K562 (cell line): ENCODE data around the gene PAN3. TPM values are rescaled to one million over a fixed set of nuclear protein-coding genes. Genes with fewer than 3 reads are reported as not detected.

ENCODE experiments used
- ATAC-seq: fragments of 200-7000 bp; cut with Tn5 transposase; 3 replicates; pipeline ENCODE4 v1.9.1; 2020; ENCODE audit warnings: moderate library complexity
- BruUV-seq: library from RNA; stranded (reverse); fragments of 400-500 nt; replicated peaks from 2 replicates; lab custom pipeline; 2021; lab: Mats Ljungman, UMichigan
- CTCF ChIA-PET: fragments of 300-600 bp; formaldehyde crosslinking; extraction: SDS; loops from one replicate; lab custom pipeline; 2021; ENCODE audit warnings: low intra/inter-chr PET ratio; lab: Yijun Ruan, JAX
- POLR2A ChIA-PET: fragments of 300-600, 350-650 bp; sonication (Branson Sonifier 250); formaldehyde crosslinking; extraction: SDS; loops from one replicate; lab custom pipeline; 2021; ENCODE audit warnings: antibody characterized with exemption, inconsistent platforms; lab: Yijun Ruan, JAX
- DNase-seq, 4 experiments: peaks; one replicate each; pipeline versions ENCODE4 v3.0.0 to v3.0.0-alpha.2; 2011 to 2018; ENCODE audit warnings: low spot score in 3 of 4, mixed read lengths in 3 of 4; ENCODE audit errors: extremely low read depth in 1 of 4
- FAIRE-seq: peaks from 2 replicates; lab custom pipeline; 2011; peaks lifted over from hg19 to GRCh38; lab: Jason Lieb, UNC
- H2AFZ ChIP-seq: 2 replicates; pipeline ENCODE4 v1.6.0; 2011; ENCODE audit warnings: low read depth, low read length, control low read depth, inconsistent platforms
- H3K27ac ChIP-seq: fragments of 200-600 bp; 3 replicates; pipeline ENCODE4 v1.8.0; 2011; ENCODE audit warnings: low read depth, mild to moderate bottlenecking, control low read depth, inconsistent platforms, low read length, moderate library complexity, mixed read lengths; ENCODE audit errors: extremely low read depth
- H3K27me3 ChIP-seq, 2 experiments: fragments of 300-600 bp in 1 of 2; 2 replicates in 1 of 2; 3 replicates in 1 of 2; pipeline versions ENCODE4 v1.6.0 to v1.8.0; 2011; ENCODE audit warnings: inconsistent platforms in 2 of 2, low read length in 2 of 2, mild to moderate bottlenecking in 1 of 2, mixed read lengths in 1 of 2, moderate library complexity in 1 of 2; ENCODE audit not compliant: control insufficient read depth in 2 of 2, insufficient read depth in 2 of 2
- H3K36me3 ChIP-seq: fragments of 300-600 bp; 3 replicates; pipeline ENCODE4 v1.8.0; 2011; ENCODE audit warnings: mild to moderate bottlenecking, low read length, inconsistent platforms; ENCODE audit not compliant: control insufficient read depth, insufficient read depth
- H3K4me1 ChIP-seq, 2 experiments: fragments of 200-600 bp in 1 of 2; replicated peaks in 1 of 2; 2 replicates in 1 of 2; 3 replicates in 1 of 2; pipeline versions ENCODE4 v1.5.1 to v1.8.0; 2011; ENCODE audit warnings: inconsistent platforms in 2 of 2, low read length in 2 of 2, mild to moderate bottlenecking in 1 of 2, mixed read lengths in 1 of 2, moderate library complexity in 1 of 2; ENCODE audit not compliant: control insufficient read depth in 2 of 2, insufficient read depth in 2 of 2
- H3K4me2 ChIP-seq: 2 replicates; pipeline ENCODE4 v1.6.1; 2011; ENCODE audit warnings: low read length, control low read depth, inconsistent platforms, mixed read lengths; ENCODE audit not compliant: insufficient read depth
- H3K4me3 ChIP-seq: fragments of 200-600 bp; sonication (generic), shearing (Covaris generic); 2 replicates; pipeline ENCODE4 v1.5.1; 2016; ENCODE audit warnings: control low read depth, inconsistent platforms
- H3K79me2 ChIP-seq: fragments of 200-600 bp; 3 replicates; pipeline ENCODE4 v1.8.0; 2011; ENCODE audit warnings: low read length, inconsistent platforms; ENCODE audit not compliant: control insufficient read depth, insufficient read depth
- H3K9ac ChIP-seq, 2 experiments: 2 replicates each; pipeline versions ENCODE4 v1.6.0 to v1.6.1; 2011; ENCODE audit warnings: low read depth in 2 of 2, low read length in 2 of 2, control low read depth in 1 of 2, inconsistent platforms in 1 of 2, mild to moderate bottlenecking in 1 of 2, mixed read lengths in 1 of 2; ENCODE audit not compliant: insufficient read depth in 1 of 2
- H3K9me1 ChIP-seq: one replicate; pipeline ENCODE4 v1.6.0; 2011; ENCODE audit warnings: inconsistent platforms, mild to moderate bottlenecking, low read length, moderate library complexity; ENCODE audit not compliant: control insufficient read depth, insufficient read depth
- H3K9me3 ChIP-seq: replicated peaks from 2 replicates; pipeline ENCODE4 v1.5.1; 2011; ENCODE audit warnings: low read depth, low read length, inconsistent platforms; ENCODE audit not compliant: control insufficient read depth, insufficient read depth
- H4K20me1 ChIP-seq: replicated peaks from 2 replicates; pipeline ENCODE4 v1.6.1; 2011; ENCODE audit warnings: low read length, inconsistent platforms, mixed read lengths; ENCODE audit not compliant: control insufficient read depth, insufficient read depth
- CBX2 ChIP-seq: fragments of 200-600 bp; sonication (generic); IDR thresholded peaks from one replicate; pipeline ENCODE4 v1.6.1; 2012; ENCODE audit warnings: mild to moderate bottlenecking, low read length, inconsistent platforms; ENCODE audit not compliant: insufficient read depth, poor library complexity, severe bottlenecking
- EHMT2 ChIP-seq: fragments of 450-650 bp; IDR thresholded peaks from 2 replicates; pipeline ENCODE4 v1.6.1; 2018; ENCODE audit warnings: antibody characterized with exemption
- HINFP ChIP-seq: fragments of 450-650 bp; conservative IDR thresholded peaks from 2 replicates; pipeline ENCODE4 v1.6.1; 2016; ENCODE audit warnings: missing genetic modification characterization, low read depth, mild to moderate bottlenecking, control low read depth, missing compliant biosample characterization
- SRSF1 ChIP-seq: fragments of 200-400 bp; formaldehyde crosslinking; IDR thresholded peaks from 2 replicates; pipeline ENCODE4 v1.6.1; 2017; ENCODE audit warnings: mild to moderate bottlenecking, low read depth, low read length, moderate library complexity
- ZKSCAN1 ChIP-seq: fragments of 150-350 bp; IDR thresholded peaks from 2 replicates; pipeline ENCODE4 v1.6.1; 2016; ENCODE audit warnings: low read depth, low read length
- ZNF518B ChIP-seq: fragments of 250-450 bp; sonication (Bioruptor Pico); IDR thresholded peaks from 2 replicates; pipeline ENCODE4 v1.5.0; 2021; ENCODE audit warnings: mild to moderate bottlenecking, moderate library complexity
- WGBS: fragments of 100-300 bp; shearing (Covaris generic); methylation state at CpG from one replicate; pipeline ENCODE4 v1.1.6; 2016; ENCODE audit warnings: low coverage, mixed read lengths; ENCODE audit not compliant: insufficient coverage; ENCODE audit errors: missing lambda C conversion rate; 5-methylcytosine and 5-hydroxymethylcytosine counted together
- in situ Hi-C: fragments of 300-500 bp; cut with MboI; formaldehyde crosslinking; loops from 4 replicates; pipeline ENCODE4 v1.15.0; 2018; ENCODE audit warnings: inconsistent platforms, mixed read lengths
- intact Hi-C: fragments of 100-400 bp; cut with micrococcal nuclease; formaldehyde crosslinking; loops from 2 replicates; pipeline ENCODE4 v1.14.2; 2022
- polyA plus RNA-seq, 8 experiments: library from polyadenylated mRNA; depleted of rRNA in 4 of 8; stranded (reverse) in 5 of 8; unstranded in 3 of 8; fragments of >200 nt; fragmentation: Nextera tagmentation in 2 of 8; fragmentation: Illumina TruSeq in 1 of 8; extraction: Ambion mirVana in 2 of 8; extraction: Trizol in 1 of 8; gene quantifications; 2 replicates each; pipeline versions ENCODE4 v1.2.1 to v1.2.3, GENCODE V29; 2011 to 2014; ENCODE audit warnings: inconsistent platforms in 1 of 8, missing spikeins in 1 of 8
- total RNA-seq, 7 experiments: library from RNA; depleted of rRNA in 6 of 7; stranded (reverse); fragments of >200 nt in 6 of 7; fragmentation: Illumina TruSeq in 2 of 7; extraction: Trizol in 2 of 7; gene quantifications; 2 replicates each; pipeline versions ENCODE4 v1.2.1 to v1.2.3, GENCODE V29; 2011 to 2021; ENCODE audit warnings: low replicate concordance in 1 of 7

PAN3 gene
- total and polyA plus RNA-seq, 9 of the 15 experiments (the other 6 are each of a cell fraction or from before 2014, with no cell fraction given) = 7.2 to 19.9 (median 11.6) TPM

- POLR2A ChIA-PET = no interaction called here
- in situ Hi-C loops (no loop called here), intact Hi-C loops (no loop called here)
- Histone ChIP-seq H3K79me2 (no peaks in the 10 kb centered on the region), H3K27ac (no peak overlapping the region), H3K4me1 (peaks cover 0 to 7% of the 10 kb centered on the region in 2 experiments; a peak in 3 of 5 replicates), H3K4me2 (no peak overlapping the region), H3K36me3 (no peaks in the 10 kb centered on the region), H3K9ac (no peak overlapping the region), H3K9me3 (no peaks in the 10 kb centered on the region), H4K20me1 (no peaks in the 10 kb centered on the region), H2AFZ (no peak overlapping the region), H3K9me1 (no peaks in the 10 kb centered on the region), H3K4me3 (no peak overlapping the region), H3K27me3 (no peaks in the 10 kb centered on the region; a peak in 1 of 5 replicates)
- ATAC-seq (no peak), FAIRE-seq (no peak), DNase-seq (no peak)
- BruUV-seq = no TSS peak
- WGBS = 13% methylated on average over 1 of the region's 1 CpG
- TF ChIP-seq EHMT2 = no peak
- no peak for TF ChIP-seq ZKSCAN1
- TF ChIP-seq SRSF1 = no peak
- no peak for TF ChIP-seq ZNF518B (CRISPR knock-in tag)
- TF ChIP-seq HINFP (tag) = no peak
- no peak for TF ChIP-seq CBX2
- CTCF ChIA-PET = no interaction called here
Observed at GRCh38 chr13:28116736-28117135, 21.6 kb upstream of the PAN3 start.
